ENCODE measurements around the gene ACSBG1.
"Not testable (repeated sequence)": the region's sequence is repeated elsewhere in the genome, so short reads cannot be mapped to it uniquely, and the experiment has no call there.

The ACSBG1 gene

DNA sequence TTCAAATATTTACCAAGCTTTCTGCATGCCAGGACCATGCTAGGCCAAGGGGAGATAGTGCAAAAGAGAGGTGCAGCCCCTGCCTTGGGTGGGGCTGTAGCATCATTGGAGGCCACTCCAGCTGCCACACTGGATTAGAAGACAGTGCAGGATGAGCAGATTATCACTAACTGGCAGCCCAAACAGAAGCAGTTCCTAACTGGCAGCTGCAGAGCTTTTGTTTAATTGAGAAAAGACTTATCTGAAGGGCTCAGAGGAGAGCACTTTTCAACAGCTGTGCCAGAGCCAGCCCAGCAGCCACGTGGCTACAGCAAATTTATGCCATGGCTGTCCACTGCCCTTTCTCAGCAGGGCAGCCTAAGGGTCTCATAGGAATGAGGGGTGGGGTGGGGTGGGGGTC is 13.5 kb upstream of the ACSBG1 start:
- no peak for DNase-seq (ENCODE audit: low read depth)

DNA sequence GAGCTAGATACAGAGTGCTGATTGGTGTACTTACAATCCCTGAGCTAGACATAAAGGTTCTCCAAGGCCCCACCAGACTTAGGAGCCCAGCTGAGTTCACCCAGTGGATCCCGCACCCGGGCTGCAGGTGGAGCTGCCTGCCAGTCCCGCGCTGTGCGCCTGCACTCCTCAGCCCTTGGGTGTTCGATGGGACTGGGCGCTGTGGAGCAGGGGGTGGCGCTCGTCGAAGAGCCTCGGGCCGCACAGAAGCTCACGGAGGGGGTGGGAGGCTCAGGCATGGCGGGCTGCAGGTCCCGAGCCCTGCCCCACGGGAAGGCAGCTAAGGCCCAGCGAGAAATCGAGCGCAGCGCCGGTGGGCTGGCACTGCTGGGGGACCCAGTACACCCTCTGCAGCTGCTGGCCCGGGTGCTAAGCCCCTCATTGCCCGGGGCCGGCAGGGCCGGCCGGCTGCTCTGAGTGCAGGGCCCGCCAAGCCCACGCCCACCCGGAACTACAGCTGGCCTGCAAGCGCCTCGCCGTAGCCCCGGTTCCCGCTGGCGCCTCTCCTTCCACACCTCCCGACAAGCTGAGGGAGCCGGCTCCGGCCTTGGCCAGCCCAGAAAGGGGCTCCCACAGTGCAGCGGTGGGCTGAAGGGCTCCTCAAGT is 11.7 kb upstream of the ACSBG1 start:
- not testable (repeated sequence) for DNase-seq (ENCODE audit: low read depth)

DNA sequence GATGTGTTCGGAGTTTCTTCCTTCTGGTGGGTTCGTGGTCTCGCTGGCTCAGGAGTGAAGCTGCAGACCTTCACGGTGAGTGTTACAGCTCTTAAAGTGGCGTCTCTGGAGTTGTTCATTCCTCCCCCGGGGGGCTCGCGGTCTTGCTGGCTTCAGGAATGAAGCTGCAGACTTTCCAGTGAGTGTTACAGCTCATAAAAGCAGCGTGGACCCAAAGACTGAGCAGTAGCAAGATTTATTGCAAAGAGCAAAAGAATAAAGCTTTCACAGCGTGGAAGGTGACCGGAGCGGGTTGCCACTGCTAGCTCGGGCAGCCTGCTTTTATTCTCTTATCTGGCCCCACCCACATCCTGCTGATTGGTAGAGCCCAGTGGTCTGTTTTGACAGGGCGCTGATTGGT is 11.0 kb upstream of the ACSBG1 start:
- DNase-seq (ENCODE audit: low read depth): not testable (repeated sequence)

DNA sequence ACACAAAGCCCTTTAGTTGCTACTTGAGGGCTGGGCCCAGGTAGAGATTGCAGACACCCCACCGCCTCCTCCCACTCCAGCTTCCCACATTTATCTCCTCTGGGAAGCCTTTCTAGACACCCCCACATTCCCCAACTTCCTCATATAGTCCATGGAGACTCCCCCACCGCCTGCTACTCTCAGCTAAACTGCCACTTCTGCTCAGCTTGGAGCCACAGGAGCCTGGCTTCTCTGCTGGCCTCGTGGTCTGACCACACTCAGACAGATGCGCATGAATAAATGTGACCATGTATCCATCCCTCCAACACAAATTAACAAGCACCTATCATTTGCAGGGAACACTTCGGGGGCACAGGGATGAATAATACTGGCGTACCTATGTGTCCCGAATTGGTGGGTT is 10.5 kb upstream of the ACSBG1 start:
- DNase-seq (ENCODE audit: low read depth): no peak

DNA sequence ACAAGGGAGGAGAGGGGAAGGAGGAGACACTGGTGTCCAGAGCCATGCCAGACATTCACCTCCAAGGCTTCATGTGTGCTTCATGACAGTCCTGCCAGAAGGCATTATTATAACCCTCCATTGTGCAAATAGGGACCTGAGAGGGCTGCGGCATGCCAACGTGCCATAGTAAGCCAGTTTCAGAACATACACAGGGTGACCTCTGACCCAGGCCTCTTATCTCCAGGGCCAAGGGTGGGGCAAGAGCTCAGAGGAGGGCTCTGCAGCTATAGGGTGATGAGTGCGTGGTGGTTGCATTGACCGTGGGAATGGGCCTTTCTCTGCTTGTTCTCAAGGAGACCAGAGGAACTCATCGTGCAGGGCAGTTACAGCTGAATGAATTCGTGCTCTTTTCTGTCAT is 9.7 kb upstream of the ACSBG1 start:
- DNase-seq (ENCODE audit: low read depth): no peak

DNA sequence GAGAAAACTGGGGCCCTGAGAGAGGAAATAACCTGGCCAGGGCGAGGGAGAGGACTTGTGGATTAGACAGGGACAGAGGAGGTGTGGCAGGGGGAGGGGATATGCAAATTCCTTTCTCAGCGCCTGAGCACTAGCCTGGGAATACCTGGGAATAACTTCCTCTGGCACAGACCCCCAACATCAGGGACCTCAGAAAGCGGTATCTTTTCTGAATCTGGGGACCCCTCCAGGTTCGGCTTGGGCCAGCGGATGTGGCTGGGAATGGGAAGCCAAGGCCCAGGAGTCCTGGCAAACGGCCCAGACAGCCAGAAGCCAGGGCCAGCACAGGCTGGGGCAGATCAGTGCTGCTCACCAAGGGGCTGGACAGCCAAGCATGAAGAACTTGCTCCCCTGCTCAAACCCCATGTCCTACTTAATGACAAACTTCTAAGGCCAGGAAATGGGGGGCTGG is 9.2 kb upstream of the ACSBG1 start:
- no peak for DNase-seq (ENCODE audit: low read depth)

DNA sequence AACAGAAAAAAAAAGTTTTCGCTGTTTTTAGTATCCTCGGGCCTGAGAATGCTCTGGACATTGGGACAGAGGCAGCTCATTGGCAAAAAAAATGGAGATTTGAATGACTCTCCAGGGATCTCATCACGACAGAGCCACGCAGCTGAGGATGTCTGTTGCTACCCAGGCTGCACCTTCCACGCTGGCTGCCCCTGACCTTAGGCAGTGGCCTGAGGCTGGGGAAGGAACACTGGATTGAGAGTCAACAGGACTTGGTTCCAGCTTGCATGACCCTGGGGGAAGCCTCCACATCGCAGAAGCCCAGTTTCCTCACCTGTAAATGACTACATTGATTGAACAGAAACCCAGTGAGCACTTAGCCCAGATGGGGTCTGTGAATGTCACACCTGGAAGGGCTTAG is 8.7 kb upstream of the ACSBG1 start:
- no peak for DNase-seq (ENCODE audit: low read depth)

DNA sequence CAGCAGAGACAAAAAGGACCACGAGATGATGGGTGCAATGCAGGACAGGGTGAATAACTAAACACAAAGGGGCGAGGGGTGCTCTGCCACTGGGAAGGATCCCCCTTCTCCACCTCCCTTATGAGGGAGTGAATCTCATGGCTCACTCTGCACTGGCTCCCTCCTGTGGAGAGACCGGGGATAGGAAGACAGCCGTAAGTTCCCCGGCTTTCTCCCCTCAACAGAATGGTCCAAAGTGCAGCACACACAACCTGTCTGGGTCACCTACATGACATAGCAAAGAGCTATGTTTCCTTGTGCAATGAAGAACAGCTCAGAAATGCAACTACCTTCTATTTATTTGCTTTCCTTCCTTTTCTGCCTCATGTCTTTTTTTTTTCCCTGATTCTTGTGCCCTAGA is 7.8 kb upstream of the ACSBG1 start:
- no peak for DNase-seq (ENCODE audit: low read depth)

DNA sequence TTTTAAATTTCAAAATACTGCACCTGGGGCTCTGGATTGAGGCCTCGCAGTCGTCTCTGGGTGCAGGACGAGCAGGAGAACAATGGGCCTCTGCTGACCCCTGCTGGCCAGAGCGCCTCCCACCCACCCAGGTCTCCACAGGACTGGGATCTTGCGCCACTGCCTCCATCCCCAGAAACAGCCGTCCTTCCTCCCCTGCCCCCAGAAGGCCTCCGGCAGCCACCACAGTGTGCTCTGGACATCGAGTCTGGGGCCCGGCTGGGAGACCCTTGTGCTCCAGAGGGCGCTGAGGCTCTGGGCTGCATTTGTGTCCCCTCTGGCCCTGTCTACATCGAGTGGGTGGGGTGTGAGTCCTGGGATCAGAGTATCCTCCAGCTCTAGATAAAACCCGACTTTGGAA is 6.7 kb upstream of the ACSBG1 start:
- DNase-seq (ENCODE audit: low read depth): peak; percentile 18

DNA sequence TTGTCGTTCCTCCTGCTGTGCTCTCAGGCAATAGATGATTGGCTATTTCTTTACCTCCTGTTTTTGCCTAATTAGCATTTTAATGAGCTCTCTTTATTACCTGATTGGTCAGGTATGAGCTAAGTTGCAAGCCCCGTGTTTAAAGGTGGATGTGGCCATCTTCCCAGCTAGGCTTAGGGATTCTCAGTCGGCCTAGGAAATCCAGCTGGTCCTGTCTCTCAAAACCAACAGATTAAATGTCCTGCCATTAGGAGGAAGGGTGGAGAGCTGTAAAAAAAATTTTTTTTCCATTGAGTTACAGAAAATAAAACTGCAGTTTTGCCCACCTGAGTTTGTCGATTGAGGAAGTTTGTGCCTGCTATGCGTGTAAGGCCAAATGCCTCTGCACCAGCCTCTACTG is 5.4 kb upstream of the ACSBG1 start:
- DNase-seq (ENCODE audit: low read depth): no peak

DNA sequence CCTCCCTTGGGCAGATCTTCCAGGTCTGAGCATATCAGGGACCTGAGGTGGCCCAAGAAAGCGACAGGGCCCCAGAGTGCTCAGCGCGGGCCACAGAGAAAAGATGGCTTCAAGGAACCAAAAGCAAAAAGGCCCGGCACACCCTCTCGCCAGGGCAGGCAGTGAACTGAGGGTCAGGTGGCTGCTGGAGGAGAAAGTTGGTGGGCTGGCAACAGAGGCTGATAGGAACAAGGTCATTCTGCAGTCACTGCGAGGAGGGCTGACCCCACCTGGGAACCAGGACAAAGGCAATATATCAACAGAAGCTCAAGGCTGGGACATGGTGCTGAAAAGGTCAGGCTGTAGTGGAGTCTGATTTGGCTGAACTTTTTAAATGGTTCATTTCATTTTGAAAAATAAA is 2.8 kb upstream of the ACSBG1 start:
- DNase-seq (ENCODE audit: low read depth): no peak

DNA sequence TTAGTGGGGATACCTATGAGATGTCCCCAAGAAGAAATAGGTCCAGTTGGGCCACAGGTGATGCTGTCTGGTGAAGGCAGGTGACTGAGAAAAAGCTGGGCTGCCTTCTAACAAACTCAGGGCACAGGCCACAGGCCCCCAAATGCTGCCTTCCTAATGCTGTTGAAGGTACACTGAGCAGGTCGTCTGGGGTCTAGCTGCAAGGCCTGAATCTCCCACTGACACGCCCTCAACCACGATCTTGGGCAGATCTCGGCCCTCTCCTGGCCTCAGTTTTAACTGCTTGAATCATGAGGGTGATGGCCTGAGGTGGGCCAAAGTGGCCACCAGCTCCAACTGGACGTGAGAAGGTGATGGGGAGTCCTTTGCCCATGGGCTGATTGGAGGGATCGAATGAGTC is 2.1 kb upstream of the ACSBG1 start:
- DNase-seq (ENCODE audit: low read depth): no peak

DNA sequence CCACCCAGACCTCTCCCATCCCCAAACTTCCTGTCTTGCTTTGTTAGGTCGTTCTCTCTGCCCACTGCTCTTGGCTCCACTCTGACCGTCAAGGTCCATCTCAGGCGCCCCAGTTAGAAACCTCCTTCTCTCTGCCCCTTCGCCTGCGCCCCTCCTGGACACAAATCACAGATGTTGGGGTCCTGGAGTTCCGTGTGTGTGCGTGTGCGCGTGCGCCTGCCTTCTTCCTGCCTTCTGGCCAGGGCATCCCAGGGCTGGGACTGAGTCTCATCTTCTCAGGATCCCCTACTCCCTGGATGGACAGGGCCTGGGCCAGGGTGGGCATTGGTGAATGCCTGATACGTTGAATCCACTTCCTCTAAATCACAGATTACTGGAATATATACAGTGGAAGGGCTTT is 869 bp downstream of the ACSBG1 start:
- DNase-seq (ENCODE audit: low read depth): no peak

DNA sequence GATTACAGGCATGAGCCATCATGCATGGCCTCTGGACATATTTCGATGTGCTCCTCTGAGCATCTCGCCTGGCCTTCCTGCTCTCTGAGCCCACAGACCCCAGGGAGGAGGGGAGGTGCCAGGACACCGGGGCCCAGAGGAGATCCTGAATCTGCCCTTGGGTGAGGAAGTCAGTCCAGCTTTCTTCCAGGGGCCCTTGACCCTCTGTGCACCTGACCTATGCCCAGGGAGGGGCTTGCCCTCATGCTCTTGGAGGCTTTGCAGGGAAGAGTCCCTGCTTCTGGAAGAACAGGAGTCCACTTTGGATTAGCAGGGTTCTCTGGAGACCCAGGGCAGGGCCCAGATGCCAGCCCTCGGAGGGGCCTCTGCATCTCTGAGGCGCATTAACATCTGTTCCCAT is 1.4 kb downstream of the ACSBG1 start:
- no peak for DNase-seq (ENCODE audit: low read depth)

DNA sequence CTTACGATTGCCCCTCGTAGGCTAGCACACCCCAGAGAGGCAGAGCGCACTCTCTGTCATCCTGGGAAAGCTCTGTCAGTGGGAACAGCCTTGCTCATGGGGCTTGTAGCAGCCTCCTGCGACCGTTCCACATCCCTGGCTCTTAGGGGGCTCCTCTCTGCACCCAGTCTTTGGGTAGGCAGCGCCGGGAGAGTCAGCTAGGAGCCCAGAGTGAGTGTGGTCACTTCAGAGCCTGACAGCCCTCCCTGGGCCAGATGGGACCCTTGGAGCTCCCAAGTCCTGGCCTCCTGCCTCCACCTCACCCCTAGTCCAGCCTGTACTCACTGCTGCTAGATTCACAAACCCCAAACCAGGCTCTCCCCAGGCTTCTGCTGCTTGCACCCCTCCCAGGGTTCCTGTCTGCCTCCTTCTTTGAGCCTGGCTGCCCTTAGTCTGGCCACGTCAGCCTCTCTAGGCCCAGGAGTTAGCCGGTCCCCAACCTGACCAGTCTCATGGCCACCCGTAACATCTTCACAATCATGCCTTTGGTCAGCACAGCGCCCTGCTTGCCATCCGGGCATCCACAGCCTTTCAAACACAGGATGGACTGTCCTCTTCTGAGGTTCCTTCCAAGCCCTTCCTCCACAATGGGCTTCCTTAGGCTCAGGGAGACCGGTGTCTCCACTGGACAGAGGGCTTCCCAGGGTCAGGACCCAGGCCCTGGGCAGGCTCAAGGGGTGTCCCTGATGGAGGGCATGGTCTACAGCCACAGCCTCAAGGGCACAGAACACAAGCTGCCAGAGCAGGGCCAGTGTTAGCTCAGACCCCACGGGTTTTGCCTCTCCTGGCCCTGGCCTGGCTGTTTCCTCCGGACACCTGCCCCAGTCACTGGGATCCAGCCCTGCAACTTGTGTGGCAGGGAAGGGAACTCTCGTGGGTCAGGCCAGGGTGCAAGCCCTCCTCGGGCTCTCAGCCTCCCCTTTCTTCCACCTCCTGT is 4.6 kb downstream of the ACSBG1 start:
- DNase-seq (ENCODE audit: low read depth): no peak

DNA sequence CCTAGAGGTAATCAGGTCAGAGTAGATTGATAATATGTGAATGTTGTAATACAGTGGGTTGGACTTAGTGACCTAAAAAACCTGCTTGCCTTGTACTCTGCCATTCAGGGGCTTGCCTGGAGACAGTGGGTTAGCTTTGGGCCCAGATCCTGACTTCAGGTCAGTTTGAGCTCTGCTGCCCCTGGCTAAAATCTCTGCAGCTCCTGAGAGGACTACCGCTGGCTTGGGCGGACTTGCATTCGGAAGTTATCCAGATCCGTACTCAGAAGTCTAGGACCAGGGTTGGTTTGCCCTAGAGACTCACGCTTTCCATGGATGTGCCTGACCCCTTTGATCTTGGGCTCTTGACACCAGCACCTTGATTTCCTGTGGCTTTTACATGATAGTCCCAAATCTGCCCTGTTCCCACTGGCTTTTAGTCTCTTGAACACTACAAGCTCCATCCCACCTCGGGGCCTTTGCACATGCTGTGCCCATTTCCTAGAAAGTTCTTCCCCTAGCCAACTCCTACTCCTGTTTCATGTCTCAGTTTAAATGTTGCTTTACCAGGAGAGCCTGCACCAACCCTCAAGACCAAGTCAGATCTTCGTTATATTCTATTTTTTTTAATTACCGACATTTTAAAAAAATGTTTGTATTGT is 5.9 kb downstream of the ACSBG1 start:
- DNase-seq (ENCODE audit: low read depth): no peak

DNA sequence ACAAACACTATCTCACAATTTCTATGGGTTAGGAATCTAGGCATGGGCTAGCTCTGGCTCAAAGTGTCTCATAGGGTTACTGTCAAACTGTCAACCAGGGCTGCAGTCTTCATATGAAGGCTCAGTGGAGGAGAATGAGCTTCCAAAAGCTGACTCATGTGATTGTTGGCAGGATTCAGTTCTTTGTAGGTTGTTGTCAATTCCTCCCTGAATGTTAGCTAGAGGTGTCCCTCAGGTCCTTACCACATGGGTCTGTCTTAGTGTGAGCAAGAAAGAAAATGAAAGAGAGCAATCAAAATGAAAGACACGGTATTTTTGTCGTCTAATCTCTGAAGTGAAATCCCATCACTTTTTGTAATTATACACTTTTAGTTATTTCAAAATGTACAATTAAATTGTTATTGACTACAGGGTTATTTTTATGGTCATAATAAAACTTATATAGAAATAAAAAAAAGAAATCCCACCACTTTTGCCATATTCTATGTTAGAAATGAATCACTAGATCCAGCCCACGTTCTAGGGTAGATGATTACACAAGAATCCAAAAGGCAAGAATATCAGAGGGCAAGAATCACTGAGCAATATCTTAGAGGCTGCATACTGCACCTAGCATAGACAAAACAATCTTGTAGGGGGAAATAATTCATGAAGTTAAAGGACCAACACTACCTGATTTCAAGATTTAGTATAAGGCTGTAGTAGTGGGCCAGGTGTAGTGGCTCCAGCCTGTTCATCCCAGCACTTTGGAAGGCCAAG is 8.4 kb downstream of the ACSBG1 start:
- DNase-seq (ENCODE audit: low read depth): no peak

DNA sequence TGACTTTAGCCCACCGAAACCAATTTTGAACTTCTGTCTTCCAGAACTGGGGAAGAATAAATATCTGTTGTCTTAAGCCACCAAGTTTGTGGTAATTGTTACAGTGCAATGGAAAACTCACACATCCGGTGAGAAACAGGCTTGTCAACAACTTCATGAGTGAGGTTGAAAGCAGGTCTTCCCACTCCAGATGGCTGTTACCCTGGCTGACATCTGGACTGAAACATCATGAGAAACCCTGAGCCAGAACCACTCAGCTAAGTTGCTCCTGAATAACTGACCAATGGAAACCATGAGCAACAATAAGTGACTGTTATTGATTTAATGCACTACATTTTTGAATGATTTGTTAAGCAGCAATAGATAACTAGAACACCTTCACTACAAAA is 10.3 kb downstream of the ACSBG1 start:
- no peak for DNase-seq (ENCODE audit: low read depth)

DNA sequence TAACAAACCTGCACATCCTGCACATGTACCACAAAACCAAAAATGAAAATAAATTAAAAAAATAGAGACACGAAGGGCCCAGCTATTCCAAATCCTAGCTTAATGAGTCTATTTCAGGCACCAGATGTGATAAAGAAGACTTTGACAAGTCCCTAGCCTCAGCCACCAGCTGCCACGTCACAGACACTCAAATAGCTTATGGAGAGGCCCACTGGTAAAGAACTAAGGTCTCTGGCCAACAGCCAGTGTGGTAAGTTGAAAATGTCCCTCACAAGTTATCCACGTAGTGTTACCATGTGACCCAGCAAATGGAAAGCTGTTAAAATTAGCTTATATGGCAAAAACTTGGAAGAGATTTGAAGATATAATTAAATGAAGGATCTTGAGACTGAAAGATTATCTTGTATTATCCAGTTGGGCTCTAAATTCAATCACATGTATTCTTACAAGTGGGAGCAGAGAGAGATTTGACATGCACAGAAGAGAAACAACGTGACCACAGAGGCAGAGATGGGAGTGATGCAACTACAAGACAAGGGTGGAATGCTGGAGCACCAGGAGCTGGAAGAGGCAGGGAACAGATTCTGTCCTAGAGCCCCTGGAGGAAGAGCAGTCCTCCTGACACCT is 10.9 kb downstream of the ACSBG1 start:
- no peak for DNase-seq (ENCODE audit: low read depth)

DNA sequence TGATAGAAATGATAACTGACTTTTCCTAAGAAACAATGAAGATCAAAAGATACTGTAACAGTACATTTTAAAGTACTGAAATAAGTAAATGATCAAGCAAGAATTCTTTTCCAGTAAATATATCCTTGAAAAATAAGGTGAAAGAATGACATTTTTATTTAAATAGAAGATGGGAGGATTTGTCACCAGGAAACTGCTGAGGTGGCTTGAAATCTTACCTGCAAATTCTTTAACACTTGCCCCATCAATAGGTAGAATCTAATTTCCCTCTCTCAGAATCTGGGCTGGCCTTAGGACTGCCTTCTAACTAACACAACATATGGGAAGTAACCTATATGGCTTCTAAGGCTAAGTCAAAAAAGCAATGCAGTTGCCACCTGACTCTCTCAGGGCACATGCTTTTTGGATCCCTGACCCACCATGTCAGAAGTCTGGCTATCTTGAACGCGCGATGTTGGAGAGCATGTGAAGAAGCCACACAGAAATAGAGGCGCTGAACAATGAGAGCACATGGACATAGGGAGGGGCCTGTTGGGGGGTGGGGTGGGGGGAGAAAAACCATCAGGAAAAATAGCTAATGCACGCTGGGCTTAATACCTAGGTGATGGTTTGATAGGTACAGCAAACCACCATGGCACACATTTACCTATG is 11.5 kb downstream of the ACSBG1 start:
- DNase-seq (ENCODE audit: low read depth): no peak

DNA sequence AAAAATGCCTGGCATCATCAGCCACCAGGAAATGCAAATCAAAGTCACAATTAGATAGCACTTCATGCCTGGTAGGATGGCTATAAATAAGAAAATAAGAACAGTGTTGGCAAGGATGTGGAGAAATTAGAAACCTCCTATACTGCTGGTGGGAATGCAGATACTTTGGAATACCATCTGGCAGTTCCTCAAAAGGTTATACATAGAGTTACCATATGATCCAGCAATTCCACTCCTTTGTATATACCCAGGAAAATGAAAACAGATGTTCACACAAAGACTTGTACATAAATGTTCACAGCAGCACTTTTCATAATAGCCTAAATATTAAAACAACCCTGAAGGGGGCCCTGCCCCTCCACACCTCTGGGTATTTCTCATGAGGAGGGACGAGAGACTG is 13.7 kb downstream of the ACSBG1 start:
- no peak for DNase-seq (ENCODE audit: low read depth)
